Fibroblast of upper back skin (primary cell): Measurements from ENCODE around the gene RAP1GAP2.

ENCODE experiments used
- DNase-seq: peaks from one replicate; pipeline ENCODE4 v3.0.0-alpha.2; 2013

Gene RAP1GAP2

DNA sequence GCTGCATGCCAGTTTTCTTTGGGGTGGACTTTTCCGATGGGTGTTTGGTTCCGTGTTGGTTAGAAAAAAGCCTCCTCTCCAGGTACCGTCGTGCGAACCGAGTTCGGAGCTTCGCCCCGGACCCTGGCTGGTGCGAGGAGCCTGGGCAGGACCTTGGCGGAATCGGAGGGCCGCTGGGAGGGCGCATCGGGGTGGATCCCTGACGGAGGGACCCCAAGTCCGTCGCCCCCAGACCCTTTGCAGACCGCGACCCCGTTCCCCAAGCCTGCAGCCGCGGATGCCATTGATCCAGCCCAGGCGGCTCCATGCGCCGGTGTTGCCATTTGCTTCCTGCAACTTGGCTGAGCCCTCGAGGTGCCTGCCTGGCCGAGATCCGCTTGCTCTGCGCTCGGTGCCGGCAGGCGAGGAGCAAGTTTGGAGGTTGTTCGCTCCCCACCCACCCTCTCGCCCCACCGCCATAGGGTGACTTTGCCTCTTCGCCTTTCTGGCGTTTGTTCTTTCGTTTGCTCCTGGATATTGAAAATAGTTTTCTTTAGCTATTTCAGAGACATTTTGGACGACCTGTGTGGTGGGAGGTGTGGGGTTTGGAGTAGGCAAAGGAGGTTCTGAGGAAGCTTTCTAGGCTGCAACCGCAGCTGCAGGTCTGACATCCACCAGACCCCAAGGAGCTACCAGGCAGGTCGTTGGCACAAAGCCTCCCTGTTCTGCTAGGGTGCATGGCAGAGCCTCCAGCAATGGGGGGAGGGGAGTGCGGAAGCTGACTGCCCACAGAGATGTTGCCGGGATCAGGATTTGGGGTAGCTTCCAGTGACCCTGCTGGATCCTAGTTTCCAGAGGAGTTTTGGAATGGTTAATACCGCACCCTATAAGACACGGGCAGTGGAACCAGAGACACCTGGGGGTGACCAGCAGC is 58.2 kb downstream of the RAP1GAP2 start:
- no peak for DNase-seq

DNA sequence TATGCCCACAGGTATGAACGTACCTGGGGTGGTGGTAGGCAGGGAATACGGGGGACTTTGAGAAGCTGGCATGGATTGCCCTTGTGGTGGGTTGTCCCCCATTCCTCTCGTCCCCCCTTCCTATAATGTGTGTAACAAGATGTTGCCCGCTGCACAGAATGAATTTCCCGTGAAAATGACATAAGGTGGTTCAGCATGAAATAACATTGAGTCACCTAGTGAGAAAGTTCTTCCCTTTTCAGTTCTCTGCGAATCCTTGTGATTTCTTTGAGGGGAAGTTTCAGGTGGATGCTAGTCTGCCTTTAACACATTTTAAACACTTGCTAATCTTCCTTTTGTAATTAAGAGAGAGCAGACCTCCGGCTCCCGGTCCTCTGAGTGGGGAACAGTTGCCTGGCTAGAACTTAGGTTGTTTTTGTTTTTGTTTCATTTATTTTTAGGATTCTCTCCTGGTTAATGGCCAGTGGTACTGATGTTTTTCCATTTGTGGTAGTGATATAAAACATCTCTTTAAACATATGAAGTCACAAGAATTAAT is 58.9 kb downstream of the RAP1GAP2 start:
- DNase-seq, result no peak

DNA sequence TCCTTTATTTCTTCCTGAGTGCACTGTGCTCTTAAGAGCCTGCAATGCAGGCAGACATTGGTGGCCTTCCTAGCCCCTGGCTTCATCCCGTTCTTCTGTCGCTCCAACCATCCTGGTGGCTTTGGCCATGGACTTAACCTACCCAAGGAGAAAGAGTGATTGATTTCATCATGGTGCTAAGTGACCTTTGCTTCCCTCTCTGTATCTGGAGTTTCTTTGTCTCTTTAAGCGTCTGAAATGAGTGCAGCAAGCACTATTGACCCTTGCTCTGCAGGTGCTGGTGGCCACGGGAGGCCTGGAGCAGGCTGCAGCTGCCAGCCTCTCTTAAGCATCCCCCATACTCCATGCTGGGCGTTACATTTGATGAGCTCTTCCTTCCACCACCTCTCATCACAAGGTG is 60.5 kb downstream of the RAP1GAP2 start:
- no peak for DNase-seq

DNA sequence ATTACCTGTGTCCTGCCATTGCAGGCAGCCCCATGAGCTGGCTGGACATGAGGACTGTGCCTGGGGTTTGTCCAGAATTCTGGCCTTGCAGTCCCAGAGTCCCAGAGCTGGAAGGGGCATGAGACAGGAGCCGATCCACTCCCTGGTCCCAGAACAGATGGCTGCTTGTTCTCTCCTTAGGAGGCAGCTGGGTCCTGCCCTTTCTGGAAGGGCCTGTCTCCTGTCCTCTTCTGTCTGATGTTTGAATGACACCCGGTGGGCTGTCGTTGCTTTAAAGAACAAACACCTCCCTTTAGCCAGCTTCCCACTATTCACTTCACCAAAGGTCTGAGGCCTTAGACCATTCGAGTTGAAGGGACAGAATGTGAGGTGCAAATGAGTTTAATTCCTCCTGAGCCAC is 63.8 kb downstream of the RAP1GAP2 start:
- DNase-seq, result no peak

GRCh38 chr17:2860883-2861282 is 64.6 kb downstream of the RAP1GAP2 start:
- DNase-seq, result no peak

- no peak for DNase-seq
These were observed 66.0 kb downstream of the RAP1GAP2 start for GRCh38 chr17:2862197-2862596.

DNA sequence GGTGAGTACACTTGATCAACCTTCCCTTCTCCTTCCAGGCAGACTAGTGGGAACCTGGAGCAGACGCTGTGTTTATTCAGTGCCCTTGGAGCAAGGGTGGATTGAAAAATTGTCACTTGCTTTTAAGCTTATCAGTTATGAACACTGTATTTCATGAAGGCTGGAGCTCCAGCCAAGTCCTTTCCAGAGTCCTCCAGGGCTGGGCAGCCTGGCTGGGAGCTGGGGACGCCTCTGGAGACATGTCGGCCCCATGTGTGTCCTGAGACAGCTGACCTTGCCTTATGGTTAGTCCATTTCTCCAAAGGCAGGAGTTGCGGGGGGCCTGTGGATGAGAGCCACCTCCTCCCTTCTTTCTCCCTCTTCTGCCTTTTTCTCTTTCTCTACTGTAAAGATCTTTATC is 67.0 kb downstream of the RAP1GAP2 start:
- DNase-seq, result no peak

DNA sequence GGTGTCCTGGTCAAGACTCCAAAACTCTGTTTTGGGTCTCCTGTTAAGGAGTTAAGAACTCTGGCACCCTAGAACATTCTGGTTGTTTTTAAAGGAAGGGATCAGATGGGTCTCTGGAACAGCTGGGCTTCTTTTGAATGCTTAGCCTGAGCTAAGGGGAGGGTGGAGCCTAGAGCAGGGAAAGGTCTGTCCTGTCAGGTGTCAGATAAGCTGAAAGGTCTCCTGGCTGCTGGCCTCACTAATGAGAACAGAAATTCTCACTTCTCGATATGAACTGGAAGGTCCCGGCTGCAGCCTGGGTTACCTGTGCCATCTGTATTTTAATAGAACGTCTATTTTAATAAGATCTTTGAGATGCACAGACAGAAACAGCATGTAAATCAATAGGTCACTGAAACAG is 69.0 kb downstream of the RAP1GAP2 start:
- DNase-seq, result no peak

DNA sequence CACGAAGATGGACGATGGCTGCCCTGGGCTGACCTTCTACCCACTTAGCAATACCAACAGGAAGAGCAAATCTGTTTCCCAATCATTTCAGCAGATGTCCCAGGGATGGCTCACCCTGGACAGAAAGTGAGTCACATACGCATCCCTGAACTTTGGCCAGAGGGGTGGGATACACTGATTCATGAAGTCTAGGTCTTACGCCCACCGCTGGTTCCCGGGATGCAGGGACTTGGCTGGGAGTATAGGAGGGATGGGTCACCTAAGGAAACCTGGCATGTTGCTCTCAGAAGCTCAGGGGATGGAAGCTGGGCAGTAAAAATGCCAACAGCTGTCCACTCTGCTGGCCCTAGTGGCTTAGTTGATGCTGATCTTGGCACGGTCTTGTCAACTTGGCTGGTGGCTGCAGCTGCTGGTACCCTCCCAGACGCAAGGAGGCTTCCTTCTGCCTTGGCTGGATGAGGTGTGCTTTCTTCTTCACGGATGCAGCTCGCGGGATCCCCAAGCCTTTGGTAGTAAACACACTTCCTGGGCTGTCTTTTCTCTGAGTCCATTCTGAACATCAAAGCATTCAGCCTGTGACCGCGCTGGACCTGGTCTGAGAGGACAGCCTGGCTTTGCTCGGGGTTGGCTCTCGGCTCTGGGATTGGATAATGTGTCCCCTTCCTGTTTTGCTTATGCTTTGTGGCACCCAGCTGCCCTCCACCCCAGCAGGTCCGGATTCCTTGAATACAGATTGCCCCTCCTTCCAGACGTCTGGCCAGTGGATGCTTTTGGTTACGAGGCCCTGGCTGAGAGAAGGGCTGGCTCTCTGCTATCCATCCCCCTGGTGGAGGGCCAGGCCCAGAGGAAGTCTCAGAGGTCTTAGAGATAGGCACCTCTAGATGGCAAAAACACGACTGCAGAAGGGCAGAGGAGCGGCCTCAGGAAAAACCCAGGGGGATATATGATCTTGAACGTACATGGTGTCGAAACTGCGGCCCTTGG is 71.5 kb downstream of the RAP1GAP2 start:
- peak; percentile 31 for DNase-seq

DNA sequence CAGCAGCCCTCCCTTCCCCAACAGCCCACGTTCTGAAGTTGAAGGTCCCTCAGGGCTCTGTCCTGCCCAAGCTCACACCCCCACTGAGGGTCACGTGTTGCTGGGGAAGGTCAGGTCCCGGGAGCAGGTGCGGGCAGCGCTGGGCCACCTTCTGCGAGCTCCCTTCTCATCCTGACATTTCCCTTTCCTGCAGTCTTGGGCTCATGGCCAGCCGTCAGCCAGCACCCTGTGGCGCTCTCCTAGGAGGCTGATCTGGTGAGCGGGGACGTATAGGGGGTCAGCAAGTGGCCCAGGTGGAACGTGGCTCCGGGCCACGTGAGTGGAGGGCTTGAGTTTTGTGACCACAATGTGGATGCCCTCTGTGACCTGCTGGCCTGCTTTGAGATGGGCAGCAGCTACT is 73.4 kb downstream of the RAP1GAP2 start:
- DNase-seq, result no peak

DNA sequence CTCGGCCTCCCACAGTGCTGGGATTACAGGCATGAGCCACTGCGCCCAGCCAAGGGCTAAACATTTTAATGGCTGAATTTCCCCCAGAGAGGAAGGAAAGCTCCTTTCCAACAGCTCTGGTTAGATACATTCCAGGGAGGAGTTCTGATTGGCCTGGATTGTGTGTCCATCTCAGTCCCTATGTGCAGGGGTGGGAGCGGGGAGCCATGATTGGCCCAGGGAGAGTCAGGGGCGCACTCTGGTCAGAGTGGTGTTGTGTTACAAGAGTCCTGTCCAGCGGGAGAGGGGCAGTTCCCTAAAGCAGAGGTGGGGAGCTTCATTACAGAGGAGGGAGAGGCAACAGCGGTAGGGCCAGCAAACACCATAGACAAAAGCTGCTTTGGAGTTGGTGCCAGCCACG is 75.0 kb downstream of the RAP1GAP2 start:
- no peak for DNase-seq

- no peak for DNase-seq
These were observed 75.5 kb downstream of the RAP1GAP2 start for GRCh38 chr17:2871720-2872119.

GRCh38 chr17:2872282-2872681 is 76.0 kb downstream of the RAP1GAP2 start:
- no peak for DNase-seq

DNA sequence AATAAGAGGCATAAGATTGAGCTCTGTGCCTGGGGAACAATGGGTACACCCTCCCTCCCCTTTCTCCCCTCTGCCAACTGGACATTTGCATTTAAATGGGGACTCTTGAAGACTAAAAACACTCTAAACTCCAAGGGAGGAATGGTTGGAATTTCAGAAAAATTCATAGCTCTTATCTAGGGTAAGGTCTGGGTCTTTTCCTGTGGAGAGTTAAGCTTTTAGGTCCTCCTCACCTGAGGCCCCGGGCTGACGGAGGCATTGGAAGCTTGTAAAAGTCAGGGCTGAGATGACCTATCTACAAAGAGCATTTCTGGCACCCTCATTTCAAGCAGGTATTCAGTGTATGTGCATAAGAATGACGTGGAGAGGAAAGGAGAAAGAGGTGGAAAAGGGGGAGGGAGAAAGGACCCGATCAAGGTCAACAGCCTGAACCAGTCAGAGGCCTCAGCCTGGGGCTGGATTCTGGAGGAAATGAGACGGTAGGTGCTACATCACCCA is 78.0 kb downstream of the RAP1GAP2 start:
- DNase-seq, result no peak

DNA sequence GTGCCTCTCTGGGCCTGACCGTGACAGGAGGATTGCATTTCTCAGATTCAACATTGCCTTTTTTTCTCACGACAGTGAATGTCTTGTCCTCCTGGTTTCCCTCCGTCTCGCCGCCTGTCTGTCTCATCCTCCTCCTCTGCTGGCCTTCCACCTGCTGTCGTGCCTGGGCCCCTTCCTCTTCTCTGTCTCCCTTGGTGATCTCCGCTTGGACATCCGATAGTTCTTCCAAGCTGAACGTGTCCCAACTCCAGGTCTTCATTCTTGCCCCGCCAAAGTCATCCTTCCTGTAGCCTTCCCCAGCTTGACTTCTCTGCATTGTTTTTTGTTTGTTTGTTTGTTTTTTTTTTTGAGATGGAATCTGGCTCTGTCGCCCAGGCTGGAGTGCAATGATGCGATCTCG is 79.4 kb downstream of the RAP1GAP2 start:
- DNase-seq, result no peak

DNA sequence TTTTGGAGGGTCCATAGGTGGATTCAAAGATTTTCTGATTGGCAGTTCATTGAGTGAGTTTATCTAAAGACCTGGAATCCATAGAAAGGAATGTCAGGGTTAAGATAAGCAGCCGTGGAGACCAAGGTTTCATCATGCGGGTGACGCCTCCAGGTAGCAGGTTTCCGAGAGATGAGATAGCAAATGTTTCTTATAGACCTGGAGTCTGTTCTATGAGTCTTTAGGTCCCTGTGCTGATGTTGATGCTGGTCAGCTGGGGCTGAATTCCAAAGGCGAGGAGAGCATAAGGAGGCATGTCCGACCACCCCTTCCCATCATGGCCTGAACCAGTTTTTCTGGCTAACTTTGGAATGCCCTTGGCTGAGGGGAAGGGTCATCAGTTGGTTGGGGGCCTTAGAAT is 80.2 kb downstream of the RAP1GAP2 start:
- no peak for DNase-seq

GRCh38 chr17:2878751-2879254 is 82.6 kb downstream of the RAP1GAP2 start:
- DNase-seq, result no peak

DNA sequence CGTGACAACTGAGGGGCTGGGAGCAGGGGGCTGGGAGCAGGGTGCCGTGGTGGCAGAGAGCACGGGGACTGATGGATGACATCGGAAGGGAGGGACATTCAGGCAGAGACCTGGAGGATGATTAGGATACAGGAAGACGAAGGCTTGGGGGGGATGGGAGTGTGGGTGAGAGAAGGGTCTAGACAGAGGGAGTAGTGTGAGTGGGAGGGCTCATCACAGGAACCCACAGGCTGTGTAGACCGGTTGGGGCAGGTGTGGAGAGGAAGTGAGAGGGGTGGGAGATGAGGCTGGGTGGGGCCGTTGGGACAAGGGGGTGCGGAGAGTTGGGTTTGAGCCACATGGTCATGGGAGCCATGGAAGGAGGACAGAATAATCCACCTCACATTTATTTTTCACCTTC is 83.8 kb downstream of the RAP1GAP2 start:
- no peak for DNase-seq

GRCh38 chr17:2881295-2881694 is 85.1 kb downstream of the RAP1GAP2 start:
- no peak for DNase-seq

- DNase-seq, result peak; percentile 26
These were observed 87.4 kb downstream of the RAP1GAP2 start for GRCh38 chr17:2883544-2884213.

- no peak for DNase-seq
These were observed 89.5 kb downstream of the RAP1GAP2 start for GRCh38 chr17:2885733-2886132.

GRCh38 chr17:2888326-2888725 is 92.1 kb downstream of the RAP1GAP2 start:
- no peak for DNase-seq
